PC-3 (cell line): ENCODE data around the gene CKS2. TPM values are rescaled to one million over a fixed set of nuclear protein-coding genes. Genes with fewer than 3 reads are reported as not detected.
"Not testable (repeated sequence)": the region's sequence is repeated elsewhere in the genome, so short reads cannot be mapped to it uniquely, and the experiment has no call there.

ENCODE experiments used
- ATAC-seq: fragments of 200-7000 bp; cut with Tn5 transposase; 2 replicates; pipeline ENCODE4 v1.9.1; 2020; ENCODE audit warnings: mild to moderate bottlenecking, moderate library complexity
- BruUV-seq: library from RNA; stranded (reverse); fragments of 400-500 nt; replicated peaks from 2 replicates; lab custom pipeline; 2021; lab: Mats Ljungman, UMichigan
- CTCF ChIA-PET: fragments of 300-600 bp; sonication (Branson Sonifier 250); formaldehyde crosslinking; loops from one replicate; lab custom pipeline; 2022; ENCODE audit warnings: antibody characterized with exemption; lab: Charles Lee
- POLR2A ChIA-PET: fragments of 300-600 bp; sonication (Branson Sonifier 250); formaldehyde crosslinking; loops from one replicate; lab custom pipeline; 2022; ENCODE audit warnings: antibody characterized with exemption; ENCODE audit not compliant: unreplicated experiment; lab: Charles Lee
- DNase-seq: peaks from one replicate; pipeline ENCODE4 v3.0.0-alpha.2; 2015
- H2AFZ ChIP-seq: fragments of 300-600 bp; sonication (generic); 2 replicates; pipeline ENCODE4 v1.6.0; 2016; ENCODE audit warnings: antibody characterized with exemption, low read length
- H3F3A ChIP-seq: fragments of 300-600 bp; sonication (generic); one replicate; pipeline ENCODE4 v1.6.0; 2017; ENCODE audit warnings: antibody characterized with exemption, low read length, control low read depth, mild to moderate bottlenecking; ENCODE audit not compliant: unreplicated experiment
- H3K27ac ChIP-seq: fragments of 300-600 bp; sonication (generic); 2 replicates; pipeline ENCODE4 v1.5.1; 2016; ENCODE audit warnings: mild to moderate bottlenecking, low read length
- H3K27me3 ChIP-seq: fragments of 300-600 bp; sonication (generic); 2 replicates; pipeline ENCODE4 v1.6.1; 2016; ENCODE audit warnings: low read length, mixed read lengths
- H3K36me3 ChIP-seq: fragments of 300-600 bp; sonication (generic); 2 replicates; pipeline ENCODE4 v1.6.1; 2016; ENCODE audit warnings: low read depth, mixed run types, low read length, mixed read lengths
- H3K4me1 ChIP-seq: fragments of 300-600 bp; sonication (generic); 2 replicates; pipeline ENCODE4 v1.5.1; 2016; ENCODE audit warnings: low read length; ENCODE audit not compliant: insufficient read depth
- H3K4me2 ChIP-seq: fragments of 300-600 bp; sonication (generic); 2 replicates; pipeline ENCODE4 v1.6.0; 2016; ENCODE audit warnings: low read length
- H3K4me3 ChIP-seq: fragments of 300-600 bp; sonication (generic); 2 replicates; pipeline ENCODE4 v1.5.1; 2016; ENCODE audit warnings: mild to moderate bottlenecking, low read length, mixed read lengths
- H3K79me2 ChIP-seq: fragments of 300-600 bp; sonication (generic); 2 replicates; pipeline ENCODE4 v1.6.1; 2017; ENCODE audit warnings: low read length, mixed read lengths
- H3K9ac ChIP-seq: fragments of 300-600 bp; sonication (generic); 2 replicates; pipeline ENCODE4 v1.6.0; 2016; ENCODE audit warnings: mild to moderate bottlenecking, low read length
- H3K9me2 ChIP-seq: fragments of 300-600 bp; sonication (generic); replicated peaks from 2 replicates; pipeline ENCODE4 v1.6.1; 2016; ENCODE audit warnings: mixed run types, low read length, mixed read lengths
- H3K9me3 ChIP-seq: fragments of 300-600 bp; sonication (generic); 2 replicates; pipeline ENCODE4 v1.6.1; 2016; ENCODE audit warnings: low read length, mixed read lengths
- H4K20me1 ChIP-seq: fragments of 300-600 bp; sonication (generic); 2 replicates; pipeline ENCODE4 v1.6.1; 2016; ENCODE audit warnings: low read length, mixed read lengths
- EZH2 ChIP-seq: fragments of 300-600 bp; sonication (generic); IDR thresholded peaks from one replicate; pipeline ENCODE4 v1.6.1; 2017; ENCODE audit warnings: antibody characterized with exemption, mild to moderate bottlenecking, low read length; ENCODE audit not compliant: unreplicated experiment
- EZH2phosphoT487 ChIP-seq: fragments of 300-600 bp; sonication (generic); IDR thresholded peaks from 2 replicates; pipeline ENCODE4 v1.6.1; 2018; ENCODE audit warnings: mild to moderate bottlenecking, antibody characterized with exemption, low read length, borderline replicate concordance
- intact Hi-C: fragments of 100-400 bp; cut with micrococcal nuclease; formaldehyde crosslinking; loops from 2 replicates; pipeline ENCODE4 v1.9.0; 2023
- total RNA-seq: library from RNA; depleted of rRNA; stranded (reverse); fragments of >200 nt; gene quantifications from 2 replicates; pipeline ENCODE4 v1.2.3, GENCODE V29; 2014
- TF ChIP-seq, protein P1 (sequence below): fragments of 300-600 bp; sonication (generic); conservative IDR thresholded peaks from 2 replicates; pipeline ENCODE4 v1.5.1; 2017; ENCODE audit warnings: antibody characterized with exemption, low read depth, mild to moderate bottlenecking, low read length

CKS2 gene
- total RNA-seq, 1 experiment from 2014 or later, result 147 TPM

DNA sequence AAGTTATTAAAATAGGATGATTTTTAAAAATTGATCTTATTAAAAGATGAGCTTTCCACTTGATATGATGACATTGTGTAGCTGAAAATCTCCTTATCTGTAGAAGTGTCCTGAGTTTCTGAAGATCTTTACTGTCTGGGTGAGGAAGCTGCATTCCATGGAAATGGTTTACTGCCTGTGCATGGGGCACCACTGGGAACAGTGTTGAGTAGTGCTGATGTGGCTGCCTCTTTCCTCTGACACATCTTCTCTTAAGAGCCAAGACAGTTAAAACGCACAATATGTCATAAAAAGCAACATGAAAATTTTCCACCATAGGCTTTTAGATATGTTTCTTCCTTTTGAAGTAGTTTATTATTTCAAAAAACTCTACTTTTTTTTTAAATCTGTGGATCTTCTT is 32.0 kb downstream of the CKS2 start:
- H3K36me3 ChIP-seq, result peaks cover 24% of the 10 kb centered on the region
- no TSS peak for BruUV-seq
- POLR2A ChIA-PET, result no interaction called here

DNA sequence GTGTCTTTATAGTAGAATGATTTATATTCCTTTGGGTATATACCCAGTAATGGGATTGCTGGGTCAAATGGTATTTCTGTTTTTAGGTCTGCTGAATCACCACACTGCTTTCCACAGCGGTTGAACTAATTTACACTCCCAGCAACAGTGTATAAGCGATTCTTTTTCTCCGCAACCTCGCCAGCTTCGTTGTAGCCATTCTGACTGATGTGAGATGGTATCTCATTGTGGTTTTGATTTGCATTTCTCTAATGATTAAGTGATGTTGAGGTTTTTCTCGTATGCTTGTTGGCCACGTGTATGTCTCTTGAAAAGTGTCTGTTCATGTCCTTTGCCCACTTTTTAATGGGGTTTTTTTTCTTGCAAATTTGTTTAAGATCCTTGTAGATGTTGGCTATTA is 32.8 kb downstream of the CKS2 start:
- H3K9me3 ChIP-seq, DNase-seq, H2AFZ ChIP-seq, H3K4me1 ChIP-seq, H3K27ac ChIP-seq, H3K79me2 ChIP-seq, ATAC-seq, intact Hi-C loops, H3K9ac ChIP-seq, H3K4me2 ChIP-seq, H3F3A ChIP-seq, CTCF ChIA-PET, H4K20me1 ChIP-seq, BruUV-seq, H3K9me2 ChIP-seq, POLR2A ChIA-PET, H3K4me3 ChIP-seq, H3K27me3 ChIP-seq: not testable (repeated sequence)
- peaks cover 24% of the 10 kb centered on the region for H3K36me3 ChIP-seq

More for the DNA sequence above, 32.0 kb downstream of the CKS2 start:
- Histone ChIP-seq H3K9me2 (no peaks in the 10 kb centered on the region), H2AFZ (no peak overlapping the region), H3K4me2 (no peak overlapping the region), H3K27ac (no peak overlapping the region), H3F3A (no peaks in the 10 kb centered on the region), H3K9me3 (no peaks in the 10 kb centered on the region), H3K4me3 (no peak overlapping the region), H3K79me2 (no peaks in the 10 kb centered on the region), H3K27me3 (no peaks in the 10 kb centered on the region), H3K9ac (no peak overlapping the region), H4K20me1 (no peaks in the 10 kb centered on the region), H3K4me1 (no peaks in the 10 kb centered on the region)
- ATAC-seq (no peak), DNase-seq (no peak)
- TF ChIP-seq EZH2, result no peak
- TF ChIP-seq EZH2phosphoT487, result no peak
- TF ChIP-seq, protein P1, sequence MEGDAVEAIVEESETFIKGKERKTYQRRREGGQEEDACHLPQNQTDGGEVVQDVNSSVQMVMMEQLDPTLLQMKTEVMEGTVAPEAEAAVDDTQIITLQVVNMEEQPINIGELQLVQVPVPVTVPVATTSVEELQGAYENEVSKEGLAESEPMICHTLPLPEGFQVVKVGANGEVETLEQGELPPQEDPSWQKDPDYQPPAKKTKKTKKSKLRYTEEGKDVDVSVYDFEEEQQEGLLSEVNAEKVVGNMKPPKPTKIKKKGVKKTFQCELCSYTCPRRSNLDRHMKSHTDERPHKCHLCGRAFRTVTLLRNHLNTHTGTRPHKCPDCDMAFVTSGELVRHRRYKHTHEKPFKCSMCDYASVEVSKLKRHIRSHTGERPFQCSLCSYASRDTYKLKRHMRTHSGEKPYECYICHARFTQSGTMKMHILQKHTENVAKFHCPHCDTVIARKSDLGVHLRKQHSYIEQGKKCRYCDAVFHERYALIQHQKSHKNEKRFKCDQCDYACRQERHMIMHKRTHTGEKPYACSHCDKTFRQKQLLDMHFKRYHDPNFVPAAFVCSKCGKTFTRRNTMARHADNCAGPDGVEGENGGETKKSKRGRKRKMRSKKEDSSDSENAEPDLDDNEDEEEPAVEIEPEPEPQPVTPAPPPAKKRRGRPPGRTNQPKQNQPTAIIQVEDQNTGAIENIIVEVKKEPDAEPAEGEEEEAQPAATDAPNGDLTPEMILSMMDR, result no peak
- CTCF ChIA-PET, result no interaction called here
- intact Hi-C loops, result no loop called here

DNA sequence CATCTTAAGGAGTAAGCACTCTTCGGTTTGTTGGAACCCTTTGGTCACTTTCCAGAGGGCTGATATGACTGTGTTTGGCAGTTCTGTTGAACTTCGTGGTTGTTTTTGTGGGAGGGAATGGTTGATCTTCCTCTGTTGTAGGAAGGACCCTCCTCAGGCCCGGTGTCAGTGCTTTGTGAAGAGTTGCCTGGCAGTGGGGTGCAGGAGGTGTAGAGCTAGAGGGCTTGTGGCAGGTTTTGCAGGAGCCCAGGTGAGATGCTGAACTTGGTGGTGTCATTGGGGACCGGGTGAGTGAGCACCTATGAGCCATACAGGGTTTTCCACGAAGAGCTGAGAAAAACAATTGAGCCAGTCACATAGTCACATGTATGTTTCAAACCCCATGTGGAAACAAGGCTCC is 34.5 kb downstream of the CKS2 start:
- peaks cover 21% of the 10 kb centered on the region for H3K36me3 ChIP-seq
- H3K4me3 ChIP-seq, result no peak overlapping the region
- TF ChIP-seq, protein P1, result no peak
- no peak overlapping the region for H3K4me2 ChIP-seq
- H3K79me2 ChIP-seq, result no peaks in the 10 kb centered on the region
- intact Hi-C loops, result no loop called here
- ATAC-seq (no peak), DNase-seq (no peak)
- H2AFZ ChIP-seq, result no peak overlapping the region
- H3K4me1 ChIP-seq, result no peaks in the 10 kb centered on the region
- H3K27me3 ChIP-seq, result no peaks in the 10 kb centered on the region
- no peaks in the 10 kb centered on the region for H3F3A ChIP-seq
- BruUV-seq, result no TSS peak
- H4K20me1 ChIP-seq, result no peaks in the 10 kb centered on the region
- ChIA-PET CTCF (no interaction called here), POLR2A (no interaction called here)
- H3K27ac ChIP-seq, result no peak overlapping the region
- no peaks in the 10 kb centered on the region for H3K9me3 ChIP-seq
- no peaks in the 10 kb centered on the region for H3K9me2 ChIP-seq
- H3K9ac ChIP-seq, result no peak overlapping the region
